ENCODE results near the gene AGAP1.

DNA sequence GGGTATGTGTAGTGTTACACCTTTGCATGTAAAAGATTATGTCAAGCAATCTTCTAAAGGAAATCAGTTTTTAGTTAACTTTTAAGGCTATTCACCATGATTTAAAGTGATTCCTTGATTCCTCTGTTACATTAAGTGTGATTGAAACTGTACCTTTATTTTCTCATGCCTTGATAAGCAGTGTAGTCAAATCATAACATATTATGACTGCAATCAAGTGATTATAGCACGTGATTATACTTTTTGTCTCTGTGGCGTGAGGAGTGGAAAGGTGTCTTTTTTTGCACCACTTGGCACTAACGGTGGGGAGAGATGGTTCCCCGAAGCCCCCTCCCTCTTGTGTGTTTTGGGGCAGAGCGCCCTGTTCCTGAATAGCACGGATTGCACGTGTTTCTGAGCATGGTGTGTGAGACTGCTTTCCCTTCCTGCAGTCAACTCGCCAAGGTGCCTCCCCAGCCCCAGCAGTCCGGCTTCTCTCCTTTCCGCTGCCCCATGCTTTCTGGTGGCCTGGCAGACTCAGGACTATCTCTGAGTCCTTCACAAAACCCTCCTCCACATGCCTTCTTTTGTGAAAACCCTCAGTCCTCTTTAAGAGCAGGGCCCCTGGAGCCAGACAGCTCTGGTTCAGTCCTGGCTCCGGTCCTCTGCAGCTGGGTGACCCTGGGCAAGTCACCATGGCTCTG is 68.4 kb downstream of the AGAP1 start:
- TF ChIP-seq, protein P1, sequence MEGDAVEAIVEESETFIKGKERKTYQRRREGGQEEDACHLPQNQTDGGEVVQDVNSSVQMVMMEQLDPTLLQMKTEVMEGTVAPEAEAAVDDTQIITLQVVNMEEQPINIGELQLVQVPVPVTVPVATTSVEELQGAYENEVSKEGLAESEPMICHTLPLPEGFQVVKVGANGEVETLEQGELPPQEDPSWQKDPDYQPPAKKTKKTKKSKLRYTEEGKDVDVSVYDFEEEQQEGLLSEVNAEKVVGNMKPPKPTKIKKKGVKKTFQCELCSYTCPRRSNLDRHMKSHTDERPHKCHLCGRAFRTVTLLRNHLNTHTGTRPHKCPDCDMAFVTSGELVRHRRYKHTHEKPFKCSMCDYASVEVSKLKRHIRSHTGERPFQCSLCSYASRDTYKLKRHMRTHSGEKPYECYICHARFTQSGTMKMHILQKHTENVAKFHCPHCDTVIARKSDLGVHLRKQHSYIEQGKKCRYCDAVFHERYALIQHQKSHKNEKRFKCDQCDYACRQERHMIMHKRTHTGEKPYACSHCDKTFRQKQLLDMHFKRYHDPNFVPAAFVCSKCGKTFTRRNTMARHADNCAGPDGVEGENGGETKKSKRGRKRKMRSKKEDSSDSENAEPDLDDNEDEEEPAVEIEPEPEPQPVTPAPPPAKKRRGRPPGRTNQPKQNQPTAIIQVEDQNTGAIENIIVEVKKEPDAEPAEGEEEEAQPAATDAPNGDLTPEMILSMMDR (IDR thresholded peaks at IDR 0.05), result no peak
- no peak for TF ChIP-seq EZH2 (IDR thresholded peaks at IDR 0.05)
- no peak for TF ChIP-seq EZH2phosphoT487 (IDR thresholded peaks at IDR 0.05)

All from neural progenitor cell (in vitro differentiated cells).